Type B pancreatic cell (in vitro differentiated cells): ENCODE results near the gene ZBTB44. TPM values are rescaled to one million over a fixed set of nuclear protein-coding genes. Genes with fewer than 3 reads are reported as not detected.
A peak's percentile ranks its signal among the peaks of the same experiment; 100 is the strongest.

Experiments used
- DNase-seq: peaks from one replicate; pipeline ENCODE4 v3.0.0; 2021; ENCODE audit warnings: mixed read lengths; ENCODE audit not compliant: unreplicated experiment; ENCODE audit errors: extremely low spot score
- H3K27ac Mint-ChIP-seq: 2 replicates; pipeline ENCODE4 v1.8.0; 2021; ENCODE audit warnings: mild to moderate bottlenecking, mixed read lengths
- H3K27me3 Mint-ChIP-seq: 2 replicates; pipeline ENCODE4 v1.8.0; 2021; ENCODE audit warnings: mixed read lengths
- H3K36me3 Mint-ChIP-seq: 2 replicates; pipeline ENCODE4 v1.8.0; 2021; ENCODE audit warnings: mixed read lengths
- H3K4me1 Mint-ChIP-seq: one replicate; pipeline ENCODE4 v1.8.0; 2021; ENCODE audit warnings: mixed read lengths; ENCODE audit not compliant: unreplicated experiment
- H3K4me3 Mint-ChIP-seq: 2 replicates; pipeline ENCODE4 v1.8.0; 2021; ENCODE audit warnings: mild to moderate bottlenecking, mixed read lengths
- H3K9me3 Mint-ChIP-seq: 2 replicates; pipeline ENCODE4 v1.8.0; 2021; ENCODE audit warnings: mixed read lengths
- total RNA-seq: library from RNA; stranded (reverse); gene quantifications from 2 replicates; pipeline ENCODE4 v1.2.1, GENCODE V29; 2021; ENCODE audit warnings: low replicate concordance
- TF ChIP-seq, protein P1 (sequence below): fragments of 200-600 bp; sonication (generic); conservative IDR thresholded peaks from 2 replicates; pipeline ENCODE4 v1.5.0; 2021; ENCODE audit warnings: antibody characterized with exemption, mild to moderate bottlenecking

The ZBTB44 gene
- total RNA-seq, 1 donor from 2014 or later: 37.3 TPM

DNA sequence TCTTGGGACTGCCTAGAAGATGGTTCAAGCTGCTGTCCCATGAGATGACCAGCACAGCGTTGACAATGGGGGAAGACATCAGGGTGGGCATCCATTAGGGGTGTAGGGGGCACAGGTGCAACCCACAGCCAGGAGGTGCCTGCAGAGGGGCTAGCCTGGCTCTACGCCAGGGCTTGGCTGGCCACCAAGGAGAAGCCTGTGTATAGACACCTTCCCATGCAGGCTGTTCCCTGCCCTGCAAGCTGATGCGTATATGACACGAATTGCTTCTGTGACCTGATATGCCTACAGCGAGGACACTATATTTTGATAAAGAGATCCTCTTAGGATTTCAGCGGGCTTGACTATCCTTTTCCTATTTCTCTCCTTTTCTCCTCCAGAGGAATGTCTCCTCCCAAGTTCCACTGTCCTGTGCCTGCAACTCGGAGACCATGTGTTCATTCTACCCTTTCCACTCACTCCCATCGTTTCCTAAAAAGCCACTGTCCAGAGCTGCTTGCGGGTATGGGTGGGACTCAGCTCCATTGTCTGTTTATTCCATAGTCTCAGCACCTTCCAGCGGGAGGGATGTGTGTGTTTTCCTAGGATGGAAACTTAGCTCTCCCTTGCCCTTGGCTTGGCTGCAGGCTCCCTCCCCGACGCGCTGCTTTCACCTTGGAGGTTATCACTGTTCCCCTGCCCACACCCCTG is 99.0 kb downstream of the ZBTB44 start:
- DNase-seq: peak; percentile 22
- H3K27ac Mint-ChIP-seq: no peak overlapping the region
- TF ChIP-seq, protein P1, sequence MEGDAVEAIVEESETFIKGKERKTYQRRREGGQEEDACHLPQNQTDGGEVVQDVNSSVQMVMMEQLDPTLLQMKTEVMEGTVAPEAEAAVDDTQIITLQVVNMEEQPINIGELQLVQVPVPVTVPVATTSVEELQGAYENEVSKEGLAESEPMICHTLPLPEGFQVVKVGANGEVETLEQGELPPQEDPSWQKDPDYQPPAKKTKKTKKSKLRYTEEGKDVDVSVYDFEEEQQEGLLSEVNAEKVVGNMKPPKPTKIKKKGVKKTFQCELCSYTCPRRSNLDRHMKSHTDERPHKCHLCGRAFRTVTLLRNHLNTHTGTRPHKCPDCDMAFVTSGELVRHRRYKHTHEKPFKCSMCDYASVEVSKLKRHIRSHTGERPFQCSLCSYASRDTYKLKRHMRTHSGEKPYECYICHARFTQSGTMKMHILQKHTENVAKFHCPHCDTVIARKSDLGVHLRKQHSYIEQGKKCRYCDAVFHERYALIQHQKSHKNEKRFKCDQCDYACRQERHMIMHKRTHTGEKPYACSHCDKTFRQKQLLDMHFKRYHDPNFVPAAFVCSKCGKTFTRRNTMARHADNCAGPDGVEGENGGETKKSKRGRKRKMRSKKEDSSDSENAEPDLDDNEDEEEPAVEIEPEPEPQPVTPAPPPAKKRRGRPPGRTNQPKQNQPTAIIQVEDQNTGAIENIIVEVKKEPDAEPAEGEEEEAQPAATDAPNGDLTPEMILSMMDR: no peak
- no peaks in the 10 kb centered on the region for H3K27me3 Mint-ChIP-seq
- no peaks in the 10 kb centered on the region for H3K36me3 Mint-ChIP-seq
- no peaks in the 10 kb centered on the region for H3K9me3 Mint-ChIP-seq
- peaks cover 12% of the 10 kb centered on the region for H3K4me1 Mint-ChIP-seq
- no peak overlapping the region for H3K4me3 Mint-ChIP-seq

DNA sequence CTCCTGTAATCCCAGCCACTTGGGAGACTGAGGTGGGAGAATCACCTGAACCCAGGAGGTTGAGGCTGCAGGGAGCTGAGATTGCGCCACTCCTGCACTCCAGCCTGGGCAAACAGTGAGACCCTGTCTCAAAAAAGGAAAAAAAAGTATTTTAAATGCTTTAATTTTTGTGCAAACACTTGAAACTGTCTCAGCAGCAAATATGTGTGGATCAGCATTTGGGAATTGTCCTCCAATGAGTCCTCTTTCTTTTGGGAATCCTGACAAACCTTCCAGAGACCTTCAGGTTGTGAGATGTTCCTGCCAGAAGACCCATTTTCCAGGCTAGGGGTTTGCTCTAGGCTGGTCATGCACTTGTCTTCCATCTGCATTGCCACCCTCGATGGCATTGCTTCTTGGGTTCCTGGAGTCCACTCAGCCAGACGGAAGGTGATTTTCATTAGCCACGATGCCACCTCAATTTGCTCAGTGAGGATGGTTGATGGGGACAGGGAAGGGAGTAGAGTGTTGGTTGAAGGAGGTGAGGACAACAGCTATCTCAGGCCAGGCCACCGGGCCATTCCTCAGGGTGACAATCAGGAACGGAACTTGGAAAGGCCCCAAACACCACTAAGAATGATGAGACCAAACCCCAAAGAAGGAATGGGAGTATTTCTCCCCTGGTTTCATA is 99.7 kb downstream of the ZBTB44 start:
- TF ChIP-seq, protein P1: no peak
- no peaks in the 10 kb centered on the region for H3K36me3 Mint-ChIP-seq
- H3K9me3 Mint-ChIP-seq: no peaks in the 10 kb centered on the region
- no peaks in the 10 kb centered on the region for H3K27me3 Mint-ChIP-seq
- DNase-seq: peak; percentile 24
- peaks cover 12% of the 10 kb centered on the region for H3K4me1 Mint-ChIP-seq
- no peak overlapping the region for H3K4me3 Mint-ChIP-seq
- no peak overlapping the region for H3K27ac Mint-ChIP-seq

DNA sequence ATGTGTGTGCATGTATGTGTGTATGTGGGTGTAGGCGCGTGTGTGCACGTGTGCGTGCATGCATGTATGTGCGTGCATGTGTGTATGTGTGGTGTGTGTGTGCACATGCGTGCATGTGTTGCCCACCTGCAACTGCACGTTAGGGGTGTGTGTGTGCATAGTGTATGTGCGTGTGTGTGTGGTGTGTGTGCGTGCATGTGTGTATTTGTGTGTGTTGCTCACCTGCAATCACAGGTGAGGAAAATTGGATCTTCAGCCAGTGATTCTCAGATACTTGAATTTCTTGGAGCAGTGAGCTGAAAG is 100.8 kb downstream of the ZBTB44 start:
- Mint-ChIP-seq H3K4me1 (peaks cover 12% of the 10 kb centered on the region), H3K27me3 (no peaks in the 10 kb centered on the region), H3K4me3 (no peak overlapping the region), H3K9me3 (no peaks in the 10 kb centered on the region), H3K27ac (no peak overlapping the region), H3K36me3 (no peaks in the 10 kb centered on the region)
- no peak for DNase-seq
- TF ChIP-seq, protein P1: no peak

DNA sequence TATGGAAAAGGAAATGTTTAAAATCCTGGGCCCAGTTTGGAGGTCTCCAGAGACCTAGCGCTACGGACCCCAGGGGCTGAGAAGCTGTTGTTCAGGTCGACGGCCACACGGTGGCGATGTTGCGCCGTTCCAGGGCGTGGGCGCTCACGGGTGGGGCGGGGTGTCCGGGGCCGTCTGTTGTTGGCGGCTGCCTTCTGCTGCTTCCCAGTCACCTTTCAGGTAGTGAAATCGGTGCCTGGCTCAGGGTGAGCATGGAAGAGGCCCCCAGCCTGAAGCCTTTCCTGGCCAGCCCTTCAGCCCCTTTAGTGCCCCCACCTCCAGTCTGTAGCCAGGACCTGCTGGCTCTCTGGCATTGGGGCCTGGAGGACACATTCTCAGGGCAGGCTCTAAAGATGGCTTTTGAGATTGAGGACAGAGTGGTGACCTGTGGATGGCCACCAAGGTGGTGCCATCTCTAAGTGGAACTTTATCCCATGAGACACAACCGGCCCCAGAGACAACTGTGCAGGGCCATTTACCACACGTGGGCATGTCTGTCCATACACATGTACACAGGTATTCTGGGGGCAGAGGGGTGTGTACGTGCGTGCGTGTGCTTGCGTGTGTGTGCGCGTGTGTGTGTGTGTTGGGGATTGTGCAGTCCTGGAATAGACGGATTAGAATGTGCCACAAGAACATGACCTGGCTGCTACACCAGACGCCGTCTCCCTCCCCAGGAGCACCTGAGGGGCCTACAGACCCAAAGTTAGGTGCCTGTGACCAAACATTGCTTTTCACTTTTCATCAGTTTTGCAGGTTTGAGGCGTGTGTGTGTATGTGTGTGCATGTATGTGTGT is 101.4 kb downstream of the ZBTB44 start:
- DNase-seq: peak; percentile 84
- Mint-ChIP-seq H3K9me3 (no peaks in the 10 kb centered on the region), H3K27ac (no peak overlapping the region), H3K27me3 (no peaks in the 10 kb centered on the region), H3K4me1 (peaks cover 12% of the 10 kb centered on the region), H3K36me3 (no peaks in the 10 kb centered on the region), H3K4me3 (no peak overlapping the region)
- TF ChIP-seq, protein P1: peak; percentile 98

DNA sequence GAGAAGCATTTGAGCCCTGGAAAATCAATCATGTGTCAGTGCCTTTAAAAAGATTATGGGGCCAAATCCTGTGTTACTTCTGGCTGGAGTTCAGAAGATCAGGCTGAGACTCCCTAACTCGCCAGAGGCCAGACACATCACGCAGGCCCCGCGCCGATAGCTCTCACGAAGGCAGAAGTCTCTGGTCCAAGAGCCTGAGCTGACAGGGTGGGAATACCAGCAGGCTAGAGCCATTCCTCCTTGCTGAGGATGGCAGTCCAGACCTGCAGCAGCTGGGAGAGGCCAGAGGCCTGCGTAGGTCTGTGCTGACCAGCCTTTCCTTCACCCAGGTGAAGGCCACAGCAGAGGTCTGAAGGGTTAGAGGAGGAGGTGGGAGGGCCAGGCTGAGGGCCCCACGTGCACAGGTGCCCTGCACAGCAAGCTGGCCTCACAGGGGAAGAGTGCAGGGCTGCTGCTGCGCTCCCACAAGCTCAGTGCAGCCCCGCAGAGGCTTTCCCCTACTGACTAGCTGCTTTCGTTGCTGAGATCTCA is 102.2 kb downstream of the ZBTB44 start:
- no peaks in the 10 kb centered on the region for H3K9me3 Mint-ChIP-seq
- TF ChIP-seq, protein P1: no peak
- no peak overlapping the region for H3K27ac Mint-ChIP-seq
- H3K36me3 Mint-ChIP-seq: no peaks in the 10 kb centered on the region
- peaks cover 10% of the 10 kb centered on the region for H3K4me1 Mint-ChIP-seq
- no peak overlapping the region for H3K4me3 Mint-ChIP-seq
- H3K27me3 Mint-ChIP-seq: no peaks in the 10 kb centered on the region
- DNase-seq: peak; percentile 62
